ENCODE measurements around the gene RASGRF1. TPM values are rescaled to one million over a fixed set of nuclear protein-coding genes. Genes with fewer than 3 reads are reported as not detected.

The RASGRF1 gene
- total RNA-seq, 2 donors from 2014 or later = 0.09 to 1.1 TPM

GRCh38 chr15:78987556-78988360 is 102.8 kb downstream of the RASGRF1 start:
- H3K4me1 ChIP-seq (replicated peaks) = peaks cover 8% of the 10 kb centered on the region
- no peaks in the 10 kb centered on the region for H3K9me3 ChIP-seq
- H3K27ac ChIP-seq = peak overlapping the region; percentile 72 to 78
- DNase-seq (ENCODE audit: low spot score) = no peak
- no peaks in the 10 kb centered on the region for H3K36me3 ChIP-seq
- 68% methylated on average over 10 of the region's 10 CpGs for WGBS
- intact Hi-C loops (cut with DNase I) = no loop called here
- no peak for TF ChIP-seq POLR2A (IDR thresholded peaks at IDR 0.05)
- TF ChIP-seq POLR2AphosphoS5 (IDR thresholded peaks at IDR 0.05) = no peak
- no peak for TF ChIP-seq CTCF (IDR thresholded peaks at IDR 0.05)
- no peaks in the 10 kb centered on the region for H3K27me3 ChIP-seq (replicated peaks; ENCODE audit: insufficient read depth)
- no peak overlapping the region for H3K4me3 ChIP-seq

- Histone ChIP-seq H3K4me1 (replicated peaks) (peaks cover 7% of the 10 kb centered on the region), H3K27me3 (replicated peaks; ENCODE audit: insufficient read depth) (no peaks in the 10 kb centered on the region), H3K36me3 (no peaks in the 10 kb centered on the region), H3K4me3 (no peak overlapping the region), H3K27ac (no peak overlapping the region), H3K9me3 (no peaks in the 10 kb centered on the region)
- intact Hi-C loops (cut with DNase I) = no loop called here
- 83% methylated on average over 6 of the region's 6 CpGs for WGBS
- DNase-seq (ENCODE audit: low spot score) = no peak
- no peak for TF ChIP-seq POLR2AphosphoS5 (IDR thresholded peaks at IDR 0.05)
- no peak for TF ChIP-seq POLR2A (IDR thresholded peaks at IDR 0.05)
- TF ChIP-seq CTCF (IDR thresholded peaks at IDR 0.05) = no peak
Measured at GRCh38 chr15:78985859-78986475, 104.6 kb downstream of the RASGRF1 start.

GRCh38 chr15:78984041-78984440 is 106.5 kb downstream of the RASGRF1 start:
- intact Hi-C loops (cut with DNase I) = no loop called here
- H3K36me3 ChIP-seq = no peaks in the 10 kb centered on the region
- H3K4me3 ChIP-seq = no peak overlapping the region
- H3K27me3 ChIP-seq (replicated peaks; ENCODE audit: insufficient read depth) = no peaks in the 10 kb centered on the region
- 100% methylated on average over 1 of the region's 1 CpG for WGBS
- H3K4me1 ChIP-seq (replicated peaks) = peaks cover 2% of the 10 kb centered on the region
- no peak for DNase-seq (ENCODE audit: low spot score)
- H3K27ac ChIP-seq = no peak overlapping the region
- TF ChIP-seq POLR2AphosphoS5 (IDR thresholded peaks at IDR 0.05) (no peak), CTCF (IDR thresholded peaks at IDR 0.05) (no peak), POLR2A (IDR thresholded peaks at IDR 0.05) (no peak)
- H3K9me3 ChIP-seq = no peaks in the 10 kb centered on the region

- H3K36me3 ChIP-seq = no peaks in the 10 kb centered on the region
- H3K4me3 ChIP-seq = no peak overlapping the region
- no peaks in the 10 kb centered on the region for H3K4me1 ChIP-seq (replicated peaks)
- WGBS = 61% methylated on average over 5 of the region's 5 CpGs
- H3K27ac ChIP-seq = peak overlapping the region in 1 of 2 donors; percentile 7
- H3K9me3 ChIP-seq = no peaks in the 10 kb centered on the region
- DNase-seq (ENCODE audit: low spot score) = no peak
- TF ChIP-seq POLR2A (IDR thresholded peaks at IDR 0.05) (no peak), CTCF (IDR thresholded peaks at IDR 0.05) (no peak), POLR2AphosphoS5 (IDR thresholded peaks at IDR 0.05) (no peak)
- no peaks in the 10 kb centered on the region for H3K27me3 ChIP-seq (replicated peaks; ENCODE audit: insufficient read depth)
- intact Hi-C loops (cut with DNase I) = no loop called here
Measured at GRCh38 chr15:78983146-78983918, 107.2 kb downstream of the RASGRF1 start.

Measured in prostate gland (tissue), 2 donors.